Naive thymus-derived CD8-positive, alpha-beta T cell (primary cell): ENCODE measurements around the gene USE1. TPM values are rescaled to one million over a fixed set of nuclear protein-coding genes. Genes with fewer than 3 reads are reported as not detected.

Source experiments
- ATAC-seq, 2 donors: fragments of 150-1000 bp; cut with Tn5 transposase in 1 of 2; sonication (Bioruptor Pico), chemical (Tn5 transposase) in 1 of 2; 1 replicate in 1 of 2; 2 replicates in 1 of 2; pipeline ENCODE4 v1.10.0; 2021; ENCODE audit warnings: mild to moderate bottlenecking in 2 of 2, moderate library complexity in 2 of 2
- POLR2A ChIA-PET: fragments of 350-600 bp; sonication (Branson Sonifier 250); formaldehyde crosslinking; loops from one replicate; lab custom pipeline; 2021; ENCODE audit warnings: antibody characterized with exemption; lab: Charles Lee
- DNase-seq, 10 donors: peaks; one replicate each; pipeline versions ENCODE4 v3.0.0 to v3.0.0-alpha.2; 2020 to 2022
- H3K27ac Mint-ChIP-seq, 10 donors: one replicate each; pipeline ENCODE4 v1.8.0; 2020 to 2022; ENCODE audit warnings: mild to moderate bottlenecking in 10 of 10, mixed read lengths in 10 of 10, moderate library complexity in 4 of 10, inconsistent platforms in 1 of 10
- H3K27me3 Mint-ChIP-seq, 5 donors: one replicate each; pipeline ENCODE4 v1.8.0; 2021 to 2022; ENCODE audit warnings: mixed read lengths in 5 of 5
- H3K36me3 Mint-ChIP-seq, 3 donors: one replicate each; pipeline ENCODE4 v1.8.0; 2020 to 2022; ENCODE audit warnings: mixed read lengths in 3 of 3, mild to moderate bottlenecking in 2 of 3, inconsistent platforms in 1 of 3
- H3K4me1 Mint-ChIP-seq, 4 donors: one replicate each; pipeline ENCODE4 v1.8.0; 2021 to 2022; ENCODE audit warnings: mixed read lengths in 4 of 4
- H3K4me3 Mint-ChIP-seq, 10 donors: one replicate each; pipeline ENCODE4 v1.8.0; 2020 to 2022; ENCODE audit warnings: mild to moderate bottlenecking in 10 of 10, mixed read lengths in 10 of 10, moderate library complexity in 6 of 10, inconsistent platforms in 1 of 10
- H3K9me3 Mint-ChIP-seq, 9 donors: one replicate each; pipeline ENCODE4 v1.8.0; 2020 to 2022; ENCODE audit warnings: mixed read lengths in 9 of 9, mild to moderate bottlenecking in 3 of 9, inconsistent platforms in 1 of 9, moderate library complexity in 1 of 9
- polyA plus RNA-seq, 3 donors: library from polyadenylated mRNA; unstranded; fragments of 300-500 nt; fragmentation: Illumina TruSeq; gene quantifications; one replicate each; pipeline ENCODE4 v1.2.3, GENCODE V29; 2021
- total RNA-seq, 8 experiments: library from RNA in 2 of 8; stranded (reverse) in 2 of 8; gene quantifications; one replicate each; pipeline ENCODE4 v1.2.3 and lab custom pipeline; 2021 to 2026

USE1 gene
- total and polyA plus RNA-seq, 5 experiments from 2014 or later: 49.7 to 69.0 (median 56.7) TPM

- peak overlapping the region in 1 of 10 donors; percentile 4 for H3K4me3 Mint-ChIP-seq
- peak overlapping the region in 1 of 10 donors; percentile 34 for H3K27ac Mint-ChIP-seq
- no peaks in the 10 kb centered on the region for H3K9me3 Mint-ChIP-seq
- H3K36me3 Mint-ChIP-seq: no peaks in the 10 kb centered on the region
- ATAC-seq (no peak), DNase-seq (no peak)
- POLR2A ChIA-PET: interaction anchor here (0.6 kb wide), 1 partner anchor 45 kb away, joined by 3 read pairs; no protein-coding TSS in a partner anchor
- H3K27me3 Mint-ChIP-seq: peaks cover 0 to 4% (median 0%) of the 10 kb centered on the region in 5 donors
- H3K4me1 Mint-ChIP-seq: peaks cover 2 to 14% (median 6%) of the 10 kb centered on the region in 4 donors
Observed at GRCh38 chr19:17249887-17250548, 34.9 kb downstream of the USE1 start.

DNA sequence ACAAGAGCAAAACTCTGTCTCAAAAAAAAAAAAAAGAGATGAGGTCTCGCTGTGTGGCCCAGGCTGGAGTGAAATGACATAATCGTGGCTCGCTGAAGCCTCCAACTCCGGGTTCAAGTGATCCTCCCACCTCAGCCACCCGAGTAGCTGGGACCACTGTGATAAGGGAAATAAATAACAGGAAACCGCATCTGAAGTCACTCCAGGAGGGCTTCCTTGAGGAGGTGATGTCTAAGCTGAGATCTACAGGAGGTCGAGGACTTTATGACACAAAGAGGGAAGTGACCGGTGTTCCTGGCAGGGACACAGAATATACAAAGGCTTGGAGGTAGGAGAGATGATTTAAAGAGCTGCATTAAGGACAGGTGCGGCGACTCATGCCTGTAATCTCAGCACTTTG, 39.5 kb downstream of the USE1 start:
- no peak overlapping the region for H3K27ac Mint-ChIP-seq
- POLR2A ChIA-PET: interaction anchor here (0.6 kb wide), 2 partner anchors 10 to 622 kb away, joined by 3 to 5 read pairs; partner anchors contain the start of gene USHBP1
- H3K27me3 Mint-ChIP-seq: no peaks in the 10 kb centered on the region
- no peaks in the 10 kb centered on the region for H3K9me3 Mint-ChIP-seq
- no peaks in the 10 kb centered on the region for H3K36me3 Mint-ChIP-seq
- no peak overlapping the region for H3K4me3 Mint-ChIP-seq
- no peaks in the 10 kb centered on the region for H3K4me1 Mint-ChIP-seq
- no peak for ATAC-seq
- no peak for DNase-seq

GRCh38 chr19:17255150-17255621, 40.0 kb downstream of the USE1 start:
- Mint-ChIP-seq H3K4me3 (no peak overlapping the region), H3K36me3 (no peaks in the 10 kb centered on the region), H3K27ac (no peak overlapping the region), H3K4me1 (no peaks in the 10 kb centered on the region), H3K9me3 (no peaks in the 10 kb centered on the region), H3K27me3 (no peaks in the 10 kb centered on the region)
- DNase-seq: no peak
- POLR2A ChIA-PET: interaction anchor here (0.6 kb wide), 2 partner anchors 9 to 623 kb away, joined by 3 to 5 read pairs; partner anchors contain the start of gene USHBP1
- no peak for ATAC-seq

GRCh38 chr19:17256130-17256529, 41.0 kb downstream of the USE1 start:
- H3K27me3 Mint-ChIP-seq: peaks cover 0 to 1% (median 0%) of the 10 kb centered on the region in 5 donors
- no peak overlapping the region for H3K4me3 Mint-ChIP-seq
- peaks cover 0 to 2% (median 0%) of the 10 kb centered on the region in 9 donors for H3K9me3 Mint-ChIP-seq
- no peak for DNase-seq
- H3K36me3 Mint-ChIP-seq: no peaks in the 10 kb centered on the region
- H3K4me1 Mint-ChIP-seq: peaks cover 4 to 7% (median 5%) of the 10 kb centered on the region in 4 donors
- POLR2A ChIA-PET: interaction anchor here (0.6 to 2.8 kb wide), 3 partner anchors 11 to 1392 kb away, joined by 3 to 10 read pairs (median 5); partner anchors contain the start of gene BABAM1
- no peak overlapping the region for H3K27ac Mint-ChIP-seq
- ATAC-seq: no peak

- peaks cover 0 to 1% (median 0%) of the 10 kb centered on the region in 5 donors for H3K27me3 Mint-ChIP-seq
- ATAC-seq (no peak), DNase-seq (no peak)
- POLR2A ChIA-PET: interaction anchor here (1.7 kb wide), 1 partner anchor 24 kb away, joined by 3 read pairs; no protein-coding TSS in a partner anchor
- H3K4me3 Mint-ChIP-seq: no peak overlapping the region
- H3K27ac Mint-ChIP-seq: no peak overlapping the region
- H3K4me1 Mint-ChIP-seq: peaks cover 4 to 7% (median 5%) of the 10 kb centered on the region in 4 donors
- H3K36me3 Mint-ChIP-seq: no peaks in the 10 kb centered on the region
- peaks cover 0 to 2% (median 0%) of the 10 kb centered on the region in 9 donors for H3K9me3 Mint-ChIP-seq
Observed at GRCh38 chr19:17259118-17259780, 44.1 kb downstream of the USE1 start.

DNA sequence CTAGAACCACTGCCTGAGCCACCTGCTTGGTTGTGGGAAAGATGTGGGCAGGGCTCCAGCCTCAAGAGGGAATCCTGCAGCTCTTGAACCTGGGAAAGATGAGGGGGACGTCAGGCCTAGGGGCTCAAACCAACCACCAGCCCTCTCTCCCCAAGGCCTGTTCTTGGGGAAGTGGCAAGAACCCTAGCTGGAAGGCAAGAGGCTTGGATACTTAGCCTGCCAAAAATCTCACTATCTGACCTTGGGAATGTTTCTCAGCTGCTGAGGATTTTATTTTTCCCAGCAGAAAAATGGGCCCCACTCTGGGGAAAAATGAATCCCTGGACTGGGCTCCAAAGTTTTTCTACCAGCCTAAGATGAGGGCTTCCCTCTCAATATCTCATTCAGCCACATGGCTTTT, 44.8 kb downstream of the USE1 start:
- DNase-seq: no peak
- Mint-ChIP-seq H3K27me3 (peaks cover 0 to 1% (median 0%) of the 10 kb centered on the region in 5 donors), H3K4me3 (no peak overlapping the region), H3K9me3 (peaks cover 0 to 2% (median 0%) of the 10 kb centered on the region in 9 donors), H3K36me3 (no peaks in the 10 kb centered on the region), H3K27ac (no peak overlapping the region), H3K4me1 (peaks cover 6 to 12% (median 9%) of the 10 kb centered on the region in 4 donors)
- no peak for ATAC-seq
- POLR2A ChIA-PET: interaction anchor here (1.7 kb wide), 2 partner anchors 22 to 24 kb away, joined by 3 to 5 read pairs; partner anchors contain the start of gene ANKLE1

- POLR2A ChIA-PET: interaction anchor here (0.7 to 1.7 kb wide), 2 partner anchors 21 to 263 kb away, joined by 4 to 5 read pairs; partner anchors contain the start of gene ANKLE1
- peaks cover 0 to 1% (median 0%) of the 10 kb centered on the region in 5 donors for H3K27me3 Mint-ChIP-seq
- no peak overlapping the region for H3K4me3 Mint-ChIP-seq
- ATAC-seq (peak; percentile 100), DNase-seq (peak; percentile 75 to 92 (median 87))
- no peaks in the 10 kb centered on the region for H3K36me3 Mint-ChIP-seq
- H3K4me1 Mint-ChIP-seq: peaks cover 6 to 12% (median 10%) of the 10 kb centered on the region in 4 donors
- H3K9me3 Mint-ChIP-seq: peaks cover 0 to 2% (median 0%) of the 10 kb centered on the region in 9 donors
- peak overlapping the region in 3 of 10 donors; percentile 0 to 11 (median 1) for H3K27ac Mint-ChIP-seq
Observed at GRCh38 chr19:17260842-17261325, 45.7 kb downstream of the USE1 start.

- H3K9me3 Mint-ChIP-seq: peaks cover 0 to 2% (median 0%) of the 10 kb centered on the region in 9 donors
- H3K36me3 Mint-ChIP-seq: no peaks in the 10 kb centered on the region
- H3K4me1 Mint-ChIP-seq: peaks cover 11 to 21% (median 19%) of the 10 kb centered on the region in 4 donors
- H3K27me3 Mint-ChIP-seq: peaks cover 0 to 1% (median 0%) of the 10 kb centered on the region in 5 donors
- no peak for ATAC-seq
- H3K27ac Mint-ChIP-seq: peak overlapping the region in 1 of 10 donors; percentile 9
- no peak overlapping the region for H3K4me3 Mint-ChIP-seq
- POLR2A ChIA-PET: interaction anchor here (0.6 kb wide), 1 partner anchor 494 kb away, joined by 3 read pairs; no protein-coding TSS in a partner anchor
- no peak for DNase-seq
Observed at GRCh38 chr19:17262557-17262956, 47.4 kb downstream of the USE1 start.

DNA sequence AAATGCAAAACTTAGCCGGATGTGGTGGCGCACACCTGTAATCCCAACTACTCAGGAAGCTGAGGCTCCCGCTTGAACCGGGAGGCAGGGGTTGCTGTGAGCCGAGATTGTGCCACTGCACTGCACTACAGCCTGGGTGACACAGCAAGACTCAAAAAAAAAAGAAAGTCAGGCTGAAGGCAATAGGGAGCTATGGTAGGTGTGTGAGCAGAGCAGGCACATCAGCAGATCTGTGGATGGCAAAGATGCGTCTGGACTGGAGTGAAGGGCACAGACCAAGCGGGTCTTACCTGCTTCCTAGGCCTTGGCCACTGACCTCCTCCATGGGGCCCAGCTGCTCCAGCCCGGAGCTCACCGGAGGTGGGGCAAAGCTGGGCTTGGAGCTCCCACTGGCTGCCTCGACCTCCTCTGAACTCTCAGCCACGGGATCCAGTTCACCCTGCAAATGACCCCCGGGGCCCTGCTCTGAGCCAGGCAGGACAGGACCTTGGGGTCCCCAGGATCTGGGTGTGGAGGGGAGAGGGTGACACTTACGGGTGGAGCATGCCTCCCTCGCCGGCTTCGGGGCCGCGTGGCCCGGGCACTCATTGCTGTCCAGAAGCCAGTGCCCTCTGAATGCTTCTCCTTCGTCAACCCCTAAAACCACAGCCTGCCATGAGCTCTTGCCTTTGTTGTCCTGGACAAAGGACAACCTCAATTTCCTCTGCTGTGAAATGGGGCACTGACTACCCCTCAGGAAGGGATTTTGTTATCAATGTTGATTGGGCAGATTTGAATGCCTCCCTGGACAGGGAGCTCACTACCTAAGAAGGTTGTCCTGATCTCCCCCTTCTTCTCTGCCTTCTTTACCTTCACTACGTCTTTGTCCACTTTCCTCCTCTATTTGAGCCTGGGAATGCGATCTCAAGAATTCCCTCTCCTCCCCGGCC, 48.8 kb downstream of the USE1 start:
- ATAC-seq (no peak), DNase-seq (no peak)
- POLR2A ChIA-PET: interaction anchor here (0.7 to 1.5 kb wide), 4 partner anchors 9 to 80 kb away, joined by 3 to 5 read pairs (median 4); partner anchors contain the start of gene ANKLE1
- Mint-ChIP-seq H3K4me1 (peaks cover 11 to 30% (median 27%) of the 10 kb centered on the region in 4 donors), H3K27me3 (peaks cover 0 to 1% (median 0%) of the 10 kb centered on the region in 5 donors), H3K27ac (peak overlapping the region in 8 of 10 donors; percentile 23 to 82 (median 74)), H3K4me3 (no peak overlapping the region), H3K9me3 (peaks cover 0 to 2% (median 0%) of the 10 kb centered on the region in 9 donors), H3K36me3 (no peaks in the 10 kb centered on the region)

DNA sequence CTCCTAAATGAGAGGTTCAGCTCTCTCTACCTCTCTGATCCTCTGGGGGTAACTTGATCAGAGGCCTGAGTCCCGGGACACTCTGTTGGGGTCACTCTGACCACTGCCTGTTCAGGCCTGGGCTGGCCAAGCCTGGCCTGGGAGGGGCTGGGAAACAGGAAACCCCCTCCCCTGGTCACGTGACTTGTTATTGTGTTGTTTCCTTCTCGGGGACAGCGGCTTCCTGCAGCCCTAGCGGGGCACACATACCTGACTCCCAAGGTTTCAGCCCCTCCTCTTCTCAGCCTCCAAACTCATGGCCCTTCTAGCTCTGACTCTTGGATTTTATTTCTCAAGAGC, 49.5 kb downstream of the USE1 start, which contains the start of gene USHBP1:
TSS of gene USHBP1 (minus strand) at position 105 of the 339 bp plus-strand sequence. CDS start 446 bp downstream, outside the sequence.
- peaks cover 0 to 1% (median 0%) of the 10 kb centered on the region in 3 donors for H3K36me3 Mint-ChIP-seq
- peaks cover 0 to 2% (median 0%) of the 10 kb centered on the region in 9 donors for H3K9me3 Mint-ChIP-seq
- peaks cover 11 to 30% (median 27%) of the 10 kb centered on the region in 4 donors for H3K4me1 Mint-ChIP-seq
- DNase-seq: no peak
- POLR2A ChIA-PET: interaction anchor here (0.7 to 1.5 kb wide), 4 partner anchors 10 to 80 kb away, joined by 3 to 5 read pairs (median 4); partner anchors contain the start of gene ANKLE1
- ATAC-seq: no peak
- peaks cover 0 to 1% (median 0%) of the 10 kb centered on the region in 5 donors for H3K27me3 Mint-ChIP-seq
- peak within 1 kb of the TSS in 9 of 10 donors; percentile 23 to 82 (median 70) for H3K27ac Mint-ChIP-seq
- H3K4me3 Mint-ChIP-seq: no peak within 1 kb of the TSS

DNA sequence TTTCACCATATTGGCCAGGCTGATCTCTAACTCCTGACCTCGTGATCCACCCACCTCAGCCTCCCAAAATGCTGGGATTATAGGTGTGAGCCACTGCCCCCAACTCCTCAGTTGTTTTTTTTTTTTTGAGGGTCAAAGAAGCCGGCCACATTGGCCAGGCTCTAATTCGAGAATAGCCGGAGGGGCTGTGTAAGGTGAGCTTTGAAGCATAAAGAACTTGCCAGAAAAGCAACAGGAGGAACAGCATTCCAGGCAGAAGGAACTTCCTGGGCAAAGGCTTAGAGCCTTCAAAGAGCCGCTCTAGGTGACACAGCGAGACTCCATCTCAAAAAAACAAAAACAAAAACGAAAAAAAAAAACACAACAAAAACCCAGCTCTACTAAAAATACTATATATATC, 50.9 kb downstream of the USE1 start:
- H3K9me3 Mint-ChIP-seq: no peaks in the 10 kb centered on the region
- H3K27ac Mint-ChIP-seq: peak overlapping the region in 3 of 10 donors; percentile 40 to 83 (median 49)

More for the DNA sequence above, 50.9 kb downstream of the USE1 start:
- H3K4me3 Mint-ChIP-seq: no peak overlapping the region
- H3K27me3 Mint-ChIP-seq: peaks cover 0 to 1% (median 0%) of the 10 kb centered on the region in 5 donors
- peaks cover 7 to 28% (median 21%) of the 10 kb centered on the region in 4 donors for H3K4me1 Mint-ChIP-seq
- POLR2A ChIA-PET: interaction anchor here (0.6 to 3.4 kb wide), 7 partner anchors 9 to 617 kb away, joined by 3 to 20 read pairs (median 10); partner anchors contain the start of genes ANKLE1, MRPL34, MVB12A and USE1
- DNase-seq: no peak
- H3K36me3 Mint-ChIP-seq: peaks cover 0 to 15% (median under 1%) of the 10 kb centered on the region in 3 donors
- ATAC-seq: no peak
